Aorta (tissue), 5 donors: ENCODE results near the gene RRAS2. TPM values are rescaled to one million over a fixed set of nuclear protein-coding genes. Genes with fewer than 3 reads are reported as not detected.

Source experiments
- ATAC-seq: fragments of 200-7000 bp; cut with Tn5 transposase; one replicate; pipeline ENCODE4 v1.9.1; 2022; ENCODE audit warnings: moderate library complexity; ENCODE audit not compliant: low FRiP score
- DNase-seq, 2 donors: peaks; one replicate each; pipeline ENCODE4 v3.0.0-alpha.2; 2020
- H3K27ac ChIP-seq, 2 donors: one replicate each; pipeline ENCODE4 v1.5.1; 2013; ENCODE audit warnings: low read length in 2 of 2, mild to moderate bottlenecking in 2 of 2, moderate library complexity in 2 of 2, control low read depth in 1 of 2, inconsistent platforms in 1 of 2, low read depth in 1 of 2
- H3K27me3 ChIP-seq, 2 donors: one replicate each; pipeline ENCODE4 v1.6.1; 2013; ENCODE audit warnings: control low read depth in 1 of 2, low read length in 1 of 2, mild to moderate bottlenecking in 1 of 2, moderate library complexity in 1 of 2; ENCODE audit not compliant: insufficient read depth in 2 of 2, control insufficient read depth in 1 of 2
- H3K36me3 ChIP-seq, 2 donors: one replicate each; pipeline ENCODE4 v1.6.1; 2013; ENCODE audit warnings: control low read depth in 1 of 2, low read length in 1 of 2, mild to moderate bottlenecking in 1 of 2; ENCODE audit not compliant: insufficient read depth in 2 of 2, control insufficient read depth in 1 of 2
- H3K4me1 ChIP-seq, 2 donors: one replicate each; pipeline ENCODE4 v1.6.1; 2013; ENCODE audit warnings: low read length in 2 of 2, control low read depth in 1 of 2, mild to moderate bottlenecking in 1 of 2, moderate library complexity in 1 of 2; ENCODE audit not compliant: insufficient read depth in 2 of 2, control insufficient read depth in 1 of 2
- H3K4me3 ChIP-seq, 2 donors: one replicate each; pipeline ENCODE4 v1.5.1; 2013; ENCODE audit warnings: low read length in 2 of 2, control low read depth in 1 of 2, mild to moderate bottlenecking in 1 of 2
- H3K9me3 ChIP-seq: one replicate; pipeline ENCODE4 v1.6.1; 2013; ENCODE audit warnings: mild to moderate bottlenecking, low read length; ENCODE audit not compliant: control insufficient read depth
- WGBS, 2 donors: extraction: QIAGEN DNeasy Blood & Tissue Kit; methylation state at CpG; one replicate each; pipeline ENCODE4 v1.1.7; 2013; 5-methylcytosine and 5-hydroxymethylcytosine counted together
- intact Hi-C, 2 donors: fragments of 100-400 bp; cut with DNase I; formaldehyde crosslinking; loops; one replicate each; pipeline versions ENCODE4 v1.14.2 to v1.15.0; 2022
- polyA plus RNA-seq, 2 donors: library from polyadenylated mRNA; stranded (reverse); fragments of 200-250 nt; gene quantifications; one replicate each; pipeline ENCODE4 v1.2.3, GENCODE V29; 2013
- total RNA-seq, 2 donors: library from RNA; stranded (reverse); fragmentation: NEBNext Ultra II Directional; extraction: Animal tissue kit (Norgen Biotek cat#: 25700); gene quantifications; one replicate each; pipeline ENCODE4 v1.2.1, GENCODE V29; 2021
- donor health status: healthy with polysubstance abuse.
- donor health status: Bipolar disorder and iron deficiency.
- donor health status: DM: no; HTN: no; CAD: no.
- donor health status: DM: no; HTN: no; CAD: no.
- donor health status: DM: yes; HTN: yes; CAD: no.

The RRAS2 gene
- total and polyA plus RNA-seq, 4 donors: 18.0 to 46.7 (median 27.9) TPM

- intact Hi-C loops: no loop called here
- no peak overlapping the region for H3K27ac ChIP-seq
- no peak for ATAC-seq
- 55 to 60% methylated on average over 4 of the region's 4 CpGs for WGBS, 2 donors
- H3K4me3 ChIP-seq: no peak overlapping the region
- peaks cover 0 to 2% of the 10 kb centered on the region in 2 donors for H3K4me1 ChIP-seq
- no peaks in the 10 kb centered on the region for H3K9me3 ChIP-seq
- no peaks in the 10 kb centered on the region for H3K27me3 ChIP-seq
- no peaks in the 10 kb centered on the region for H3K36me3 ChIP-seq
- DNase-seq: no peak
Observed at GRCh38 chr11:14388352-14388751, 29.4 kb upstream of the RRAS2 start.

- no peaks in the 10 kb centered on the region for H3K27me3 ChIP-seq
- intact Hi-C loops: no loop called here
- 69 to 72% methylated on average over 4 of the region's 4 CpGs for WGBS, 2 donors
- ATAC-seq: no peak
- no peak overlapping the region for H3K4me3 ChIP-seq
- no peaks in the 10 kb centered on the region for H3K9me3 ChIP-seq
- no peak overlapping the region for H3K27ac ChIP-seq
- H3K4me1 ChIP-seq: peaks cover 0 to 2% of the 10 kb centered on the region in 2 donors
- H3K36me3 ChIP-seq: no peaks in the 10 kb centered on the region
- no peak for DNase-seq
Observed at GRCh38 chr11:14386895-14387480, 28.0 kb upstream of the RRAS2 start.

- no peaks in the 10 kb centered on the region for H3K9me3 ChIP-seq
- no peaks in the 10 kb centered on the region for H3K36me3 ChIP-seq
- H3K27me3 ChIP-seq: no peaks in the 10 kb centered on the region
- DNase-seq: no peak
- H3K4me1 ChIP-seq: peaks cover 2 to 5% of the 10 kb centered on the region in 2 donors
- no peak overlapping the region for H3K27ac ChIP-seq
- H3K4me3 ChIP-seq: no peak overlapping the region
- ATAC-seq: no peak
- intact Hi-C loops: no loop called here
Observed at GRCh38 chr11:14386081-14386480, 27.1 kb upstream of the RRAS2 start.

GRCh38 chr11:14384338-14384737, 25.4 kb upstream of the RRAS2 start:
- intact Hi-C loops: loop anchor here in 1 of 2 donors (5.0 kb wide), 1 partner anchor 38 kb away; no protein-coding TSS in a partner anchor
- Histone ChIP-seq H3K4me3 (no peak overlapping the region), H3K36me3 (no peaks in the 10 kb centered on the region), H3K9me3 (no peaks in the 10 kb centered on the region), H3K27ac (no peak overlapping the region), H3K27me3 (no peaks in the 10 kb centered on the region), H3K4me1 (peaks cover 2 to 5% of the 10 kb centered on the region in 2 donors)
- ATAC-seq: no peak
- DNase-seq: no peak
- 4 to 12% methylated on average over 1 of the region's 1 CpG for WGBS, 2 donors

GRCh38 chr11:14381968-14382367, 23.0 kb upstream of the RRAS2 start:
- Histone ChIP-seq H3K4me1 (peaks cover 5 to 8% of the 10 kb centered on the region in 2 donors), H3K27me3 (no peaks in the 10 kb centered on the region), H3K27ac (no peak overlapping the region), H3K36me3 (no peaks in the 10 kb centered on the region), H3K9me3 (no peaks in the 10 kb centered on the region), H3K4me3 (peak overlapping the region in 1 of 2 donors; percentile 45)
- DNase-seq (no peak), ATAC-seq (no peak)
- intact Hi-C loops: loop anchor here in 1 of 2 donors (5.0 kb wide), 1 partner anchor 40 kb away; no protein-coding TSS in a partner anchor
- 86% methylated on average over 4 of the region's 4 CpGs for WGBS, 2 donors

GRCh38 chr11:14380947-14381561, 22.1 kb upstream of the RRAS2 start:
- intact Hi-C loops: loop anchor here in 1 of 2 donors (5.0 kb wide), 1 partner anchor 41 kb away; no protein-coding TSS in a partner anchor
- WGBS, 2 donors: 1 to 2% methylated on average over 47 to 54 of the region's 54 CpGs
- ATAC-seq (peak; percentile 88), DNase-seq (peak; percentile 80 to 93)
- no peaks in the 10 kb centered on the region for H3K27me3 ChIP-seq
- no peaks in the 10 kb centered on the region for H3K36me3 ChIP-seq
- H3K27ac ChIP-seq: peak overlapping the region; percentile 59 to 83
- no peaks in the 10 kb centered on the region for H3K9me3 ChIP-seq
- H3K4me1 ChIP-seq: peaks cover 6 to 8% of the 10 kb centered on the region in 2 donors
- H3K4me3 ChIP-seq: peak overlapping the region; percentile 45 to 78

- WGBS, 2 donors: 68 to 77% methylated on average over 14 of the region's 14 CpGs
- DNase-seq (no peak), ATAC-seq (no peak)
- Histone ChIP-seq H3K9me3 (no peaks in the 10 kb centered on the region), H3K27ac (peak overlapping the region; percentile 59 to 83), H3K36me3 (no peaks in the 10 kb centered on the region), H3K4me1 (peaks cover 6 to 8% of the 10 kb centered on the region in 2 donors), H3K4me3 (peak overlapping the region; percentile 45 to 78), H3K27me3 (no peaks in the 10 kb centered on the region)
- intact Hi-C loops: loop anchor here in 1 of 2 donors (5.0 kb wide), 1 partner anchor 42 kb away; no protein-coding TSS in a partner anchor
Observed at GRCh38 chr11:14380125-14380936, 21.3 kb upstream of the RRAS2 start.

- Histone ChIP-seq H3K4me1 (peaks cover 10 to 19% of the 10 kb centered on the region in 2 donors), H3K9me3 (no peaks in the 10 kb centered on the region), H3K27me3 (no peaks in the 10 kb centered on the region), H3K4me3 (no peak overlapping the region), H3K36me3 (no peaks in the 10 kb centered on the region), H3K27ac (no peak overlapping the region)
- DNase-seq (no peak), ATAC-seq (no peak)
- intact Hi-C loops: no loop called here
Observed at GRCh38 chr11:14378171-14378570, 19.2 kb upstream of the RRAS2 start.
